DND-41 (cell line): Measurements from ENCODE around the gene TMEM238.

ENCODE experiments used
- ATAC-seq: fragments of 200-7000 bp; cut with Tn5 transposase; 3 replicates; pipeline ENCODE4 v1.9.1; 2021; ENCODE audit warnings: low read depth; ENCODE audit not compliant: insufficient read depth
- DNase-seq: peaks from one replicate; pipeline ENCODE4 v3.0.0-alpha.2; 2020
- H2AFZ ChIP-seq: 2 replicates; pipeline ENCODE4 v1.6.0; 2012; ENCODE audit warnings: low read depth, low read length
- H3K27ac ChIP-seq: 2 replicates; pipeline ENCODE4 v1.5.1; 2012; ENCODE audit warnings: low read length, inconsistent platforms
- H3K27me3 ChIP-seq: fragments of 200-600 bp; sonication (generic); 2 replicates; pipeline ENCODE4 v1.6.0; 2012; ENCODE audit warnings: low read length, mild to moderate bottlenecking, inconsistent platforms; ENCODE audit not compliant: insufficient read depth, poor library complexity
- H3K36me3 ChIP-seq: 2 replicates; pipeline ENCODE4 v1.5.1; 2012; ENCODE audit warnings: low read length, inconsistent platforms; ENCODE audit not compliant: insufficient read depth
- H3K4me1 ChIP-seq: 2 replicates; pipeline ENCODE4 v1.5.1; 2012; ENCODE audit warnings: mild to moderate bottlenecking, low read length; ENCODE audit not compliant: insufficient read depth
- H3K4me2 ChIP-seq: 2 replicates; pipeline ENCODE4 v1.6.0; 2012; ENCODE audit warnings: mild to moderate bottlenecking, moderate library complexity, low read length, inconsistent platforms; ENCODE audit not compliant: insufficient read depth
- H3K4me3 ChIP-seq, 2 experiments: fragments of 200-600 bp in 1 of 2; shearing (Covaris generic) in 1 of 2; 2 replicates each; pipeline ENCODE4 v1.5.1; 2012 to 2016; ENCODE audit warnings: inconsistent platforms in 2 of 2, low read length in 2 of 2, mild to moderate bottlenecking in 2 of 2, low read depth in 1 of 2, moderate library complexity in 1 of 2
- H3K79me2 ChIP-seq: 2 replicates; pipeline ENCODE4 v1.6.0; 2012; ENCODE audit warnings: low read length, inconsistent platforms; ENCODE audit not compliant: insufficient read depth
- H3K9ac ChIP-seq: 2 replicates; pipeline ENCODE4 v1.6.0; 2012; ENCODE audit warnings: low read depth, mild to moderate bottlenecking, inconsistent platforms, low read length, moderate library complexity
- H3K9me3 ChIP-seq: 2 replicates; pipeline ENCODE4 v1.5.1; 2012; ENCODE audit warnings: low read length, moderate library complexity, mild to moderate bottlenecking, inconsistent platforms; ENCODE audit not compliant: insufficient read depth, severe bottlenecking
- H4K20me1 ChIP-seq: 2 replicates; pipeline ENCODE4 v1.6.0; 2012; ENCODE audit warnings: low read length; ENCODE audit not compliant: insufficient read depth
- CTCF ChIP-seq: IDR thresholded peaks from 2 replicates; pipeline ENCODE4 v1.5.1; 2012; ENCODE audit warnings: borderline replicate concordance, low read length, moderate library complexity, mild to moderate bottlenecking; ENCODE audit not compliant: poor library complexity, severe bottlenecking; ENCODE audit errors: extremely low read depth
- EZH2 ChIP-seq: IDR thresholded peaks from 3 replicates; pipeline ENCODE4 v1.6.1; 2012; ENCODE audit warnings: borderline replicate concordance, low read depth, mild to moderate bottlenecking, moderate library complexity, low read length, inconsistent platforms; ENCODE audit not compliant: severe bottlenecking

Gene TMEM238

GRCh38 chr19:55400281-55401087 is 16.4 kb upstream of the TMEM238 start:
- Histone ChIP-seq H3K36me3 (peaks cover 47% of the 10 kb centered on the region), H4K20me1 (peaks cover 42% of the 10 kb centered on the region), H2AFZ (no peak overlapping the region), H3K9me3 (no peaks in the 10 kb centered on the region), H3K27me3 (no peaks in the 10 kb centered on the region), H3K9ac (no peak overlapping the region), H3K4me1 (peaks cover 25% of the 10 kb centered on the region), H3K4me3 (no peak overlapping the region; a peak in 1 of 4 replicates), H3K4me2 (no peak overlapping the region), H3K79me2 (peaks cover 36% of the 10 kb centered on the region), H3K27ac (no peak overlapping the region)
- TF ChIP-seq EZH2 (no peak), CTCF (no peak)
- ATAC-seq (peak; percentile 15; the same call in 1 of the 3 replicates), DNase-seq (no peak)

- peak; percentile 17; the same call in 2 of the 3 replicates for ATAC-seq
- no peak for DNase-seq
- peaks cover 18% of the 10 kb centered on the region for H3K79me2 ChIP-seq
- H3K27ac ChIP-seq = no peak overlapping the region
- no peaks in the 10 kb centered on the region for H3K27me3 ChIP-seq
- H2AFZ ChIP-seq = no peak overlapping the region
- TF ChIP-seq EZH2 (no peak), CTCF (no peak)
- no peak overlapping the region for H3K4me2 ChIP-seq
- H3K9ac ChIP-seq = no peak overlapping the region
- peaks cover 9% of the 10 kb centered on the region for H3K4me1 ChIP-seq
- H4K20me1 ChIP-seq = peaks cover 26% of the 10 kb centered on the region
- no peaks in the 10 kb centered on the region for H3K9me3 ChIP-seq
- no peak overlapping the region for H3K4me3 ChIP-seq
- peaks cover 28% of the 10 kb centered on the region for H3K36me3 ChIP-seq
Observed at GRCh38 chr19:55398200-55398925, 14.3 kb upstream of the TMEM238 start.

GRCh38 chr19:55392820-55393761 is 9.0 kb upstream of the TMEM238 start:
- H2AFZ ChIP-seq = no peak overlapping the region
- H3K36me3 ChIP-seq = peaks cover 26% of the 10 kb centered on the region
- H3K4me3 ChIP-seq = no peak overlapping the region
- no peak overlapping the region for H3K27ac ChIP-seq
- no peaks in the 10 kb centered on the region for H3K9me3 ChIP-seq
- TF ChIP-seq CTCF = no peak
- TF ChIP-seq EZH2 = no peak
- H3K4me1 ChIP-seq = peaks cover 15% of the 10 kb centered on the region
- DNase-seq (no peak), ATAC-seq (0 out of 3 replicates have a peak, but pooled peaks have one; percentile 3)
- no peak overlapping the region for H3K9ac ChIP-seq
- peaks cover 18% of the 10 kb centered on the region for H3K79me2 ChIP-seq
- H3K4me2 ChIP-seq = no peak overlapping the region
- no peaks in the 10 kb centered on the region for H3K27me3 ChIP-seq
- H4K20me1 ChIP-seq = peaks cover 34% of the 10 kb centered on the region
